GM19324 (cell line): ENCODE data around the gene OSBPL5.

ENCODE experiments used
- ATAC-seq: cut with Tn5 transposase; IDR thresholded peaks from one replicate; pipeline ENCODE4 v1.9.1; 2021; ENCODE audit warnings: mild to moderate bottlenecking, moderate library complexity; ENCODE audit not compliant: unreplicated experiment, low FRiP score

The OSBPL5 gene

DNA sequence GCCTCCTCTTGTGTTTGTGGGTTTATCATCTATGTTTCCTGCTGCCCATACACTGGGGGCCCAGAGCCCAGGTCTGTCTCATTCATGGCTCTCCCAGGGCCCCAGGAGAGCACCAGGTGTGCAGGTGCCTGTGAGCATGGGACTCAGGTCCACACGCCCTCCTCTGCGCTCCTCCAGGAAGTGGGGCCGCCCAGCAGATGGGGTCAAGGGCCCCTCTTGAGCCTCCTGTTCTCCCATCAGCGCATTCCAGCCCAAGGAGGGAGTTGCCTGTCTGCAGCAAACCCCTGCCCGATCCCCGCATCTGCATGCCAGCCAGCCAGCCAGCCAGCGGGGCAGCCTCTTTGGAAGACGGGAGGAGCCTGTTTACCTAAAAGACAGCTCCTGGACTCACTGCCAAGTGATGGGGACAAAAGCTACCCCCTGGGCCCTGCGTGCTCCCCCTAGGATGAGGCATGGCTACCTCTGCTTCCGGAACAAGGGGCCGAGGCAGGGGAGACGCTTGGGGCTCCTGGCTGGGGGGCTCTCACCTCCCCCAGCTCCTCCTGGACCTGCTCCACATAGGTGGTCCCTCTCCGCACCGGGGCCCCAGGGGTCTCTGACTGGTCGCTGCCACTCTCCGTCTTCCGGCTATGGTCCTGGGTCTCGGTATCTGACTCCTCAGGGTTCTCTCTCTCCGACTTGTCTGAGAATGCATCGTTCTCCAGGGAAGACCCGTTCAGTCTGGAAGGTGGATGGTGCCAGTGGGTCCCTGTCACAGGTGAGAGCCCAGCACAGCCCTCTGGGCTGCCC, 58.2 kb downstream of the OSBPL5 start:
- ATAC-seq: no peak

DNA sequence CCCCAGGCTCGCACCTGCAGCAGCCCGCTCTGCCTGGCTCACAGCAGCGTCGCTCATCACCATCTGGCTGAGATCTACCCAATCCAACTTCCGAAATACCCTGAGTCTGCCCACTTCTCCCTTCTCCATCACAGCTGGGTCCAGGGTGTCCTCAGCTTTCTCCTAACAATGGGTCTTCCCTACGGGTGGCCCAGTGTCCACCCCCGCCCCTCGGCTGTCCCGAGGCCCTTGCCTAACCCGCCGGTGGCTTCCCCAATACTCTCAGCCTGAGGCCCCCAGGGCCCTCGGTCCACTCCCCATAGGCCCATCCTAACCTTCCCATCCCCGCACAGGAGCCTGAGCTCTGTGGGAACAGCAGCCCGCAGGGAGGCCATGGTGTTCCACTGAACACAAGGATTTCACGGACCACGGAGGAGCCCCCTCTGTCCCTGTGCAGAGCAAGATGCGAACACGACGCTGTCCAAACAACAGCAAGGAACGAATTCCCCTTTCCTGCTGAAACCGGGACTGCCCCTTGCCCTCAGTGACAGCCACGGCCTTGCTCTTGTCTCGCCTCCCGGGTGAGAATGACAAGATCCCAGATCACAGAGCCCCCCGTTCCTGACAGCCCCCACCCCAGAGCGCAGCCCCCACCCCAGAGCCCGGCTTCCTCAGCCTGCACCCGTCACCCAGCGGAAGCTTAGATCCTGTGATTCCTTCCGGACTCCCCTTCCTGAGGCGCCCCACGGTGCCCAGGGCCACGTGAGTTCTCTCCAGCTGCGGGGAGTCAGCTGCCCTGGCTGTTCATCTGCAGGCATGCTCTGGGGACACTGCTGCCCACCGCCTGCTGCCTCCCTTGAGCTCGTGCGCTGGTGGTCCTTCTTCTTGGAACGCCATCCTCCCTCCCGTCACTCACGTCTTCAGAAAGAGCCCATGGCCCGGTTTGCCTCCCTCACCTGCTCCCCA, 59.0 kb downstream of the OSBPL5 start:
- no peak for ATAC-seq

DNA sequence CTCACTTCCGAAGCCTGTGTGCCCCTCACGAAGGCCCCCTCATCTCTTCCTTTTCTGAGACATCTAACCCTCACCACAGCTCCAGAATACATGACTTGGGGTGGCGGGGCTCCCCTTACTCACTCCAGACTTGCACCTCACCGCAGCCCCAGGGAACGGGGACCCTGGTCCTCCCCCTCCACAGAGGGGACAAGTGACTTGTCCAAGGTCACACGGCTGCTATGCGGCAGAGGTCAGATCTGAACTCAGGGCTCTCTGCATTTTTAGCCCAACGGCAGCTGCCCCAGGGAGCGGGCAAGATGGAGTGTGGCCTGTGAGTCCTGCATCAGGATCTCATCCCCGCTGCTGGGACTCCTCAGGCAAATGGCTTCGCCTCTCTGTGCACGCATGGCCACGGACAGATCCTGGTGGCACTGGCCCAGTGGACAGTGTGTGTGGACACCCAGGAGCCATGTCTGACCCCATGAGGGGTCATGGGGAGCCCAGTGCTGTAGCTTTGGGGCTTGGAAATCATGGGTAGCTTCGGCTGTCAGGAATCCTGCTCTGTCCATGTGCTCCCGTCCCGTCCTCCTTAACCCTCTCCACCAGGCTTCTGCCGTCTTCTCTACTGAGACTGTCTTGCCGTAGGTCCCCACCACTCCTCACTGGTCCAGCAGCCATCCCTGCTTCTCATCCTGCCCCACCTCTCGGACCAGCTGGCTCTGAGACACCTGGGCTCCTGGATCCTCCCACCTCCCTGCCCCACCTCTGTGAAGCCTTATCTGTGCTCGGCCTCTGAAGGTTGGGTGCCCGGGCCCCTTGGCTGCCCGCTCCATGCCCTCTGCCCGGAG, 59.9 kb downstream of the OSBPL5 start:
- ATAC-seq: no peak

DNA sequence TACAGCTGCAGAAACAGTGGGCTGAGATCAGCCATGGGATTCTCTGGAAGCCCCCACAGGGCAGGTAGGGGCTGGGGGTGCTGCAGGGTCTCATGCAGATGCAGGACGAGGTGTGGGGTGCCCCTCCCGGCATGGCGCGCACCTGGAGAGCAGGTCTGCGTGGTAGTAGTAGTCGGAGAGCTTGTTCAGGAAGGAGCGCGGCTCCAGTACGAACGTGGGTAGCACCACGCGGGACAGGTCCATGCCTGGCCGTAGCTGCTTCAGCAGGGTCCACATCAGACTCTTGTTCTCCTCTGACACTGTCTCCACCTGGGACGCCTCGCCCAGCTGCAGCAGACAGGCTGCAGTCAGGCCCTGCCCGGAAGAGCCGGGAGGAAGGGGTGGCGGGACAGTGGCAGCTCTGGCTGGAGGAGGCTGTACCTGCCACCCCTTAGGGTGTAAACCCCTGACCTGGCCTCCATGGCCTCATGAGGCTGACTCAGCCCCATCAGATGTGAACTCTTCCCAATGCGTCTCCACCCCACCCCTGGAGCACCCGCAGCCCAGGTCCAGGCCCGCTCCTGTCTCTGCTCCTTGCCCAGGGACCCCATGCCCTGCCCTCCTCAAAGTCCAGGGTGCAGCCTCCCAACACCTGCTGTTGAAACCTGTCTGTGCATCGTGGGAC, 60.9 kb downstream of the OSBPL5 start:
- ATAC-seq: no peak

DNA sequence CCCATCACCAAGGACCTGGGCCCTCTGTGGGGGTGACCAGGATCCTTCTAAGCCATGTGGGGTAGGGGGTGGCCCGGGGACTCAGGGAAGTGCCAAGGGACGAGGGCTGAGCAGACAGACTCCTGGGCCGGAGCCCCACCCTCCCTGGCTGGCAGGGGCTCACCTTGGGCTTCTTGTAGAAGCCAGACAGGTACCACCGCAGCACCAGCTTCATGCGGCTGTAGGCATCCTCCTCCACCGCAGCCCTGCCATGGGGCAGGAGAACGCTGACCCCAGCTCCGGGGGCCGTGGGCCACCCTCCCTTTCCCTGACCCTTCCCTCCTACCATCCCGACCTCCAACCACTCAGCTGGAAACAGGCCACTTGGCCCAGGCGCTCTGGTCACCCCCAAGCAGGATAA, 62.0 kb downstream of the OSBPL5 start:
- ATAC-seq: no peak

DNA sequence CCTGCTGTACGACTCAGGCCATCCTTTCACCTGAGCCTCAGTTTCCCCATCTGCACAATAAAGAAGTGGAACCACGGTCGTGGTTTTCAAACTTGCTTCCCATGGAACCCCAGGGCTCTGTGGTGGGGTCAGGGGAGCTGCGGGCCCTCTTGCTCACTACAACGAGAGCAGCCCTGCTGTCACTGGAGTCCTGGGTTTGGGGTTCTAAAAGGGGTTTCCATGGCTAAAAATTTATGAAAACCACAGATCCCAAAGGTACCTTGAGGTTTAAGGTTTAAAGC, 62.5 kb downstream of the OSBPL5 start:
- ATAC-seq: no peak

DNA sequence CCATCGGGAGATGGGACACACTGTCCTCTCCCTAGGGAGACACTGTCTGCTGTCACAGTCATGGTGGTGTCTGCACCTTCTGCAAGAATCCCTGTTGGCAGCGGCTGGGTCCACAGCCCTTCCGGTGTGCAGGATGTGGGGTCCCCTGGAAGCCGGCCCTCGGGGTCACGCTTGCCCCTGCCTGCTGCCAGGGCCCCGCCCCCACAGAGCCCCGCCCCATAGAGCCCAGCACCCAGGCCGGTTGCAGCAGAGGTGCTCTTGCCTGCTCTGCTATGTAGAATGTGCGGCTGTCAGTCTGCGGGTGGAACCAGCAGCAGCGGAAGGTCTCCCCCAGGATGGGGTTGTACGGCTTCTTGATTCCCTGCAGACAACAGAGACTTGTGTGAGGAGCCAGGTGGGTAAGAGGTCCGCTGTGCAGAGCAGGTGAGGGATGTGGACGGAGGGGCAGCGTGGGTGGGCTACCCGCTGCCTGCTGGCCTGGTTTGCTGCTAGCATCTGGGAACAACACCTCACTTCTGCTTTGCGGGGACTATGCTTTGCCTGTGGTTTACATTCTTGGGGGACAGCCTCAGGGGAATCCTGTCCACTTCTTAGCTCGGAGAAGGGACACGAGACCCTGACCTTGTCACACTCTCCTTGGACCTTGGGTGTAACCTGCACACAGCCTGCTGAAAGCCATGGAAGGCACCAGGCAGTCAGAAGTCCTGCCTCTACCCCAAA, 63.0 kb downstream of the OSBPL5 start:
- ATAC-seq: no peak

DNA sequence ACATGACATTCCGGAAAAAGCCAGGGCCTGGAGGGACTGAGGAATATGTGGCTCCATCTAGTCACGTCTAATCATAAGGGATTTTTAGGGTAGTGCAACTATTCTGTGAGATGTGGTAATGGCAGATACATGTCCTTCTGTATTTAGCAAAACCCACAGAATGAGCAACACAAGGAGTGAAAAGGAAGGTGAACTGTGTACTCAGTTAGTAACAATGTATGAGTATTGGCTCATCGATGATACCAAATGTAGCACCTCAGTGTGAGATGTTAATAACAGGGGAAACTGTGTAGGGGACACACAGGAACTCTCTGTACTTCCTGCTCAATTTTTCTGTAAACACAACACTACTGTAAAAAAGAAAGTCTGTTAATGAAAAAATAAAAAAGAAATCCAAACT, 65.9 kb downstream of the OSBPL5 start:
- ATAC-seq: no peak

DNA sequence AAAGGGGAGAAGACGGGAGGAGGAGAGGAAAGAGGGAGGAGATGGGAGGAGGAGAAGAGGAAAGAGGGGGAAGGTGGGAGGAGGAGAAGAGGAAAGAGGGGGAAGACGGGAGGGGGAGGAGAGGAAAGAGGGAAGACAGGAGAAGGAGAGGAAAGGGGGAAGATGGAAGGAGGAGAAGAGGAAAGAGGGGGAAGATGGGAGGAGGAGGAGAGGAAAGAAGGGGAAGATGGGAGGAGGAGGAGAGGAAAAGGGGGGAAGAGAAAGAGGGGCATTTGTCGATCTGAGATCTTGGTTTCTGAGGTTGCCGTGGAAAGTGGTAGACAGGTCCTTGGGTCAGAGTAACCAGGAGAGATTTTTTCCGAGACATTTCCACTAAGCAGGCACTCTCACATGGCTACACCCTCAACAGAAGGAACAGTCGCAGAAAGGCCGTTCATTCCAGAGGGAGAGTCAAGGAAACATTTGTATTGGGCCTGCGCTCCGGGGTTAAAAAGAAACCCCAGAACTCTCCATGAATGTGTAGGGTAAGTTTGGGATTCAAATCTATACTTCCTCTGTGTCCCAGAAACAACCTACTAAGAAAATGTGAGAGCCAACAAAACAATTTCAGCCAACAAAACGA, 68.1 kb downstream of the OSBPL5 start:
- ATAC-seq: no peak

DNA sequence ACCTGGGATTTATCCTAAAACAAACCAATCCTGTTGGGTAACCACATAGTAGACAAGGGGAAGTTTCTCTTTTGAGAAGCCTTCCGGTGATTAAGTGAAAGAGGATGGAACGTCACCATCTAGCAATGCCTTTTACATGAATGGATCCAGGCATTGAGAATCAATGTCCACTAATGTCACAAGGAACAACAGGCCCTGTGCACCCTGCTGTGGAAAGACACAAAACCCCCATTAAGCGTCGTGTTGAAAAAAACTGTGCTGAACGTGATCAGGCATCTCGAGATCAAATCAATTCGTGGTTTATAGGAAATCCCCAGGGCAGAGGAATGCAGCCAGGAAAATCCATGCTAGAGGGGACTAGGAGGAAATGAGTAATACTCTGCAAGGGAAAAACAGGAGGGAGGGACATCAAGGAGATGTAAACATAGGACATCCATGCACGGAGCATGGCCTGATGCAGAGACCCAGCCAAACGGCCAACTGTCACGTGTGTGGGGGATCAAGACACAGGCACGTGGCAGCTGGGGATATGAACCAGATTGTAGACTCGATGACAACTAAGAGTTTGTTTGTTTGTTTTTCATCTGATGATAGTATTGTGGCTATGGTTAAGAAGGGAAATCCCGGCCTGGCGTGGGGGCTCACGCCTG, 69.3 kb downstream of the OSBPL5 start:
- ATAC-seq: no peak

DNA sequence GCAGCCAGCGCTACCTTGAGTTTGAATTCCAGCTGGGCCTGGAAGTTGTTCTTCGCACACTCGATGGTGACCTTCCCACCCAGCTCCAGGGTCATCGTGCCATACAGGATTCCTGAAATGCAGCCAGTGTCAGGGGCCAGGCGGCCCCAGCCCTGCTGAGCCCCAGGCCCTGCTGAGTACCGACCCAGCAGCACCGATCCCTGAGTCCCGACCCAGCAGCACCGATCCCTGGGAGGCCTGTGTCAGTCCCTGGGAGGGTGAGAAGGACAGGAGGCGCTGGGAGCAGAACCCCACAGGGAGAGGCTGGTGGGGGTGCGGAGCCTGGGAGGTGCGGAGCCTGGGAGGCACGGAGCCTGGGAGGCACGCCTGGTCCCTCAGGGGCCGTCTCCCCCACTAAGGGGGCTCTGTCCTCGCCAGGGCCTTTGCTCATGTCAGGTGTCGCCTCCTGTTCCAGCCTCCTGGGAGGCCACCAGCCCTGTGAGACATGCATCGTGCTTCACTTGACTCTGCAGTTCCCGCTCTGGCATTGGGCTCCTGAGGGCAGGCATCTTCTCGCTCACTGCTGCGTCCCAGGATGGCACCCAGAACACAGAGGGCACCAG, 70.8 kb downstream of the OSBPL5 start:
- no peak for ATAC-seq

DNA sequence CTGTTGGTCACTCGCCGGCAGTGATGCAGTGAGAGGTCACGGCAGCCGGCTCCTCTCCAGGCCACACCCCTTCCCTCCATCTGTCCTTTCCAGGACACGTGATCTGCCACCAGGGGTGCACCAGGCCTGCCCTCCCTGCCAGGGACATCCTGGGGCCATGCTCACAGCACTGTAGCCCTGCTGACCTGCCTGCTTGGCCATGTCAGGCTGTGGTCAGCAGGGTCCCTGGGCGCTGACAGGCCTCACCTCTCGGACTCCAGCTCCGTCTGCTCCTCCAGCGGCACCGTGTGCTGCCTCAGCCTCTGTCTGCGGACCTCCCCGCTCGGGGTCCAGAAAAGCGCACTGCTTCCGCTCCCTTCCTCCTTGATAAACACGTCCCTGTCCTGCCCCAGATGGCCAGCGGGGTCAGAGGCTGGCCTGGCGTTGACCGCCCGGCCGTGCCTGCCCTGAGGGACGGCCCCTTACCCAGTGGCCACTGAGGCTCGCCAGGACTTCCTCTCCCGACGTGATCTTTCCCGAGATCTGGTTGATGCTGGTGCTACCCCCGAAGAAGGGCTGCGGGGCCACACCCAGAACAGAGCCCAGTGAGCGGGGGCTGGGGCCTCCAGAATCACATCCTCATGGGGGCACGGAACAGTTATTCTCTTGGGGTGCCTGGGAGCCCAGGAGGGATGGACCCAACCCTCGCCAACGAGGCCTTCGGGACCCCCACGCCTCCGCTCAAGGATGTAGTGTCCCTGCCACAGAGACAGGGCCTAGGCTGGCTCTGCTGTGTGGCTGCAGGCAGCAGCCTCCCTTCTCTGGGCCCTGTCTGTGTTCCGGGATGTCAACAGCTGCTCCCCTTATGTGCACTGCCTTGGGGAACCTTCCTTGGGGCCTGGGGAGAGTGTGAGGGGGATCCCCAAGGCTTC, 71.6 kb downstream of the OSBPL5 start:
- no peak for ATAC-seq

DNA sequence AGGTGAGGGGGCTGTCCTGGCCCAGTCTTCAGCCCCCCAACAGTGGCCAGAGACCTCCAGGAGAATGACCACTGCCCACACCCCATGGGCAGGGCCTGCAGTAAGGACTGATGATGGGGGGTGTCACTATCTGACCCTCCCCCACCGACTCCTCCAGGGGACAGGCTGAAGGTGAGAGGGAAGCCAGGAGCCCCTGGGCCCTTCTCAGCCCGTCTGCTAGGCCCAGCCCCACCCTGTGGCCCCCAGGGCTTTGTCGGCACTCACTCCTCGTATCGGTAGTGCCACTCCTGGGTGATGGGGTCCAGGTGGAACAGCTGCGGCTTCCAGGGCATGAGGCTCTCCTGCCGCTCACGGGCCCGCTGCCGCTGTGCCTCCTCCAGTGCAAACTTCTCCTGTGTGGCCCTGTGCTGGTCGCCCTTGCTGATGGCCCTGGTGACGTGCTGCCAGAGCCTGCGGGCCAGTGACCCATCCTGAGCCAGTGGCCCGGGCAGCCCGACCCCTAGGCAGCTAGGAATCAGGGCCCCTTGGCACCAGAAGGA, 72.4 kb downstream of the OSBPL5 start:
- no peak for ATAC-seq

DNA sequence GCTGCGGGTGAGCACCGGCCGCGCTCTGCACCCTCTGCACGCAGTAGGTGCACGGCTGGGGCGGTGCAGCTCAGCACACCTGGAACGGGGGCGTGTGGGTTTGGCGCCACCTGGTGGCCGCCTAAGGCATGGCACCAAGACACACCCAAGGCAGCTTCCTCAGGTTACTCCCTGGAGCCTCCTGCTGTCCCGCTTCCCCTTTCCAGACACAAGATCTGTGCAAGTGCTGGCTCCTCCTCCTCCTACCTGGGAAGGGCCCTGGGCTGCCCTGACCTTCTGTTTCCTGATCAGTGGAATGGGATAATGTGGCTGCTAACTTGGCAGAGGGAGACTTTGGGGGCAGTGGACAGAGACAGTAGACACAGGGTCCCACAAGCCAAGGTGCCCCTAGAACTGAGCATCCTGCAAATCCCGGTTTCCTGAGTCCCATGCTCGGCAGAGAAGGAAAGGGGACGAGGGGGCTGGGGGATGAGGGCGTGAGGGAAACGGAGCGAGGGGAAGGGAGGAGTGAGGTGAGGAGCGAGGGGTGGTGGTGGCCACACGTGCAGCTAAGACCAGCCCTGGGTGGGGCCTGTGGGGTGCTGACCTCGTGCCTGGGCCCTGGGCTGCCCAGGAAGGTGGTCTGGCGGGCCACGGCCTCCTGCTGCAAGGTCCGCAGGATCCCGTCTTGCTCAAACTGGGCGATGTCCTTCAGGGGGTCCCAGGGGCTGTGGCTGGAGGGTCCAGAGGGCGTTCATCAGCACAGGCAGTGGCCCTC, 73.1 kb downstream of the OSBPL5 start:
- peak; percentile 56 for ATAC-seq

DNA sequence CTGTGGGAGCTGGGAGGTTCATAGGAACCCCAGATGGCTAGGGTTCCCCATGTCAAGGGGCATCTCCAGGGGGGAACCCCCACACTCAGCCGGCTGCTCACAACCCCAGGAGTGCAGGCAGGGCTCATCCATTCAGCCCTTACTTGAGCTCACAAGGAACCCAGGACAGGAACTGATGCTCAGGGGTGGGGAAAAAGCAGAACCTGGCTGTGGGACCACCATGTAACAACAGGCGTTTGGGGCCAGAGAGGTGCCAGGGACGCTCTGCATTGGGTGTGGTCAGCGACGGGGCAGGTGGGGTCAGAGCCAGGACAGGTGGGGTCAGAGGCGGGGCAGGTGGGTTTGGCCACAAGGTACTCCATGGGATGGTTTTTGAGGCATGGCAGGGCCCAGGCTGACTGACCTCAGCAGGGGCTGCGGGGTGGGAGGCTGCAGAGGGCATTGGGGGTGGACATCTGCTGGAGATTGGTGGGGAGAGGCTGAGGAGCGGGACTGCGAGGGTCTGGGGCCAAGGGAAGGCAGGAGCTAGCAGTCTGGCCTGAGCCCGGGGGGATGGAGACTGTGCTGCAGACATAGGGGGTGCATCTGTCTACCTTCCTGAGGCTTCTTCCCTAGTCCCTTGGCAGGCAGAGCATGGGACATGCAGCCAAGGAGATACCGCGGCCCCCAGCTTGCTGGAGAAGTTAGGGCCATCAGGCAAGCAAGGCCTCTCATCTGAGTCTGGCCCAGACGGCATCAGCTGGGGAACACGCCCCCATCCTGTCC, 73.8 kb downstream of the OSBPL5 start:
- no peak for ATAC-seq
